Fibroblast of mammary gland (primary cell): Measurements from ENCODE around the gene LRRC37A2.
"Not testable (repeated sequence)": the region's sequence is repeated elsewhere in the genome, so short reads cannot be mapped to it uniquely, and the experiment has no call there.

Experiments
- DNase-seq: peaks from one replicate; pipeline ENCODE4 v3.0.0-alpha.2; 2010; ENCODE audit warnings: low read depth
- H3K4me3 ChIP-seq: 2 replicates; pipeline ENCODE4 v1.5.1; 2011; ENCODE audit warnings: low read depth, mild to moderate bottlenecking, low read length, moderate library complexity; ENCODE audit not compliant: control insufficient read depth

The LRRC37A2 gene

DNA sequence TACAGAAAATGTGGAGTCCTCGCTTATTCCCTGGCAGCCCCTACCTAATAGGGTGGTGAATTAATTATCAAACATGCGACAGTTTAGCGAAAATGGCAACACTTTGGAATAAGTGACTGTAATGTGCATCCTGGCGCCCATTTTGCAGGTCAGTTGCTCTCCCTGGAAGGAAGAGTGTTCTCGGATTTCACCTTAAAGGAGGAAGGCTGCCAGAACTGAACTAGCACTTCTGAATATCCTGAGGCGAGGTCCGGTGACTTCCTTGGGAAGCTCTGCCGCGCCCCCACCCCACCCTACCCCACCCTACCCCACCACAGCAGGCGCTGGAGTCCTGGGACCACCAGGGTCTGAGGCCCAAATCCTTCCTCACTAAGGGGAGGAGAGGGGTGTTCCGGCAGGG lies at the start of gene LRRC37A2:
Gene LRRC37A2 (plus strand): TSS at position 301 of the 400 bp plus-strand sequence. CDS start 245 bp downstream, outside the sequence.
- not testable (repeated sequence) for H3K4me3 ChIP-seq, DNase-seq

DNA sequence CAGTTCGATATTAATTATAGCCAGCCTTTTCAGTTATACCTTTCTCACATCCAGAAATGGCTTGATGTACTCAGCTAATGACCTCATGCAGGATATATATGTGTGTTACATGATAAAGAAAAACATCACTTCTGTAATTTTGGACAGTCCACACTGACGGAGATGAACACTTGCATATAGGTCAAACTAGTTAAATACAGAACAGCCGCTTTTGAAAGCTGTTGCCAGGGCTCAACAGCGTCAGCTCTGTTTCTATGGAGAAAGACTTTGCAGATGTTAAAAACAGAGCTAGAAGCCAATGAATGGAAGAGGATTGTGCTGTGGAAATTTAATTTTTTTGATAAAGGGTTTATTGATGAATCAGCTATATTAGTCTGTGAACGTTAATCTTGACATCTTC lies 44.6 kb upstream of the LRRC37A2 start:
- not testable (repeated sequence) for DNase-seq, H3K4me3 ChIP-seq

DNA sequence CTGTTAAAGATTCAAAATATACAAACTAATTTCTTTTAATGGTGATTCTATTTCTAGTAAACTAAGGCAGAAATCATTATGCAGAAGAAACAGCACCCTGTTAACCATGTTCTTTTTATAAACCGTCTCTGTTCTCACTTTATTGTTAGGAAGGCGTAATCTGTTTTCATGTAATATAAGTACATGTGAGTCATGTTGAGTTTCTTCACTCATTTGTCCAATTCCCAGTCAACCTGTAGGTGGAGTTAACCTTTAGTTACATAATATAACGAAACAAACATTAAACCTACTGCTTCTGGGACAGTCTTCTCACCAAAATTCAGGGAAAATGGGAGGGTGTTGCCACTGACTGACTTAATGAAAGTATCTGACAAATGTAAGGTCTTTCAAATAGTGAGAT lies 37.8 kb upstream of the LRRC37A2 start:
- not testable (repeated sequence) for H3K4me3 ChIP-seq, DNase-seq

DNA sequence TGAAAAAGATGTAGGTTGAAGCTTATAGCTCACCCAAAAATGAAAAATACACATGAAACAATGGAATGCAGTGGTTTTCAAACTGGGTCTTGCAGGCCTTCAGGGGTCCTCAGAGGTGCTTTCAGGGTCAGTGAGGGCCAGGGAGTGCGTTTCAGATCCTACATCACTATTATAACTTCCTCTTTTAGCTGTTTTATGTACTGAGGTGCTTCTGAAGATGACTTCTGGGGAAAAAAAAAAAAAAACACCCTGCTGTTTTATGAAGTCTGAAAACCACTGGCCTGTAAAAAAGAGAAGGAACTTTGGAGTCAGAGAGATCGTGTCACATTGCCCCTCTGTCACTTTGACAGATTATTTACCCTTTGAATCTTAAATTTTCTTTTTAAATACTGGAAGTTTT lies 36.7 kb upstream of the LRRC37A2 start:
- H3K4me3 ChIP-seq, DNase-seq: not testable (repeated sequence)

DNA sequence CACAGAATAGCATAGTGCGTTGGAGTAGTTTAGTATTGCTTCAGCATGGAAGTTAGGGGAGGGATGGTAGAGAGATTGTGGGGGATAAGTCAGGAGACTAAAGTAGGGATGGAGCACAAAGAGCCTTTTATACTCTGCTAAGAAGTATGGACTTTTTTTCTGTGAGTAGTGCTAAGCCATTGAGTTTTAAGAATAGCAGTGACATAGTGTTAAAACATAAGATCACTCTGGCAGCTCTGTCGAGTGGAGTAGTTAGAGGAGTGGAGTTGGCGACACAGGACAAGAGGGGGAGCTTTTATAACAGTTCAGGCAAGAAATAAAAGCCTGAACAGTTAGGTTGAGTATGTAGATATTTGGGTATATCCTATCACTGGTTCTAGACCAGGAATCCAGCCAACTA lies 33.4 kb upstream of the LRRC37A2 start:
- DNase-seq, H3K4me3 ChIP-seq: not testable (repeated sequence)

DNA sequence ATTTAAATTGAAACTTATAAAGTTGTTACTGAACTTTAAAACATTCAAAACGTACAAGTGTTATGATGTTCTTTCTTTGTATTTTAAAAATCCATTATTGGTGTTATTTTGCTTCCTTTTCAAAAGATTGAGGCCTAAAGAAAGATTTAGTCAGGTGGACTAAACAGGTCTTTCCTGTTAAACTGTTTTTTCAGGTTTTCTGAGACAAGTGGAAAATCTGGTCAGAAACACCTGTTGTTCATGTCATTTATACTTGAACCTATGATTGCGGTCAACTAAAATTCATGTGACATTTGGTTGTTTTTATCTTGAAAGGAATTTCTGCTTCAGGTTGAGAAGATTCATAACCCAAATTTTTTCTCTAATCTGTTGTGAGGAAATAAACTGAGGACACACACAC lies 31.0 kb upstream of the LRRC37A2 start:
- not testable (repeated sequence) for H3K4me3 ChIP-seq, DNase-seq

DNA sequence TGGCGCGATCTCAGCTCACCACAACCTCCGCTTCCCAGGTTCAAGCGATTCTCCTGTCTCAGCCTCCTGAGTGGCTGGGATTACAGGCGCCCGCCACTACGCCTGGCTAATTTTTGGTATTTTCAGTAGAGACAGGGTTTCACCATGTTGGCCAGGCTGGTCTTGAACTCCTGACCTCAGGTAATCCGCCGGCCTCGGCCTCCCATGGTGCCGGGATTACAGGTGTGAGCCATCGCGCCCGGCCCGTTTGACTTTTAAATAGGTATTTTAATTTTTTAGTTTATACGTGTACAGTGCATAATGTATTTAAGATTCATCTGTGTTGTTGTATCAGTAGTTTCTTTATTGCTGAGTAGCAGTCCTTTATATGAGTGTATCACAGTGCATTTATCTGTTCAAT lies 20.2 kb upstream of the LRRC37A2 start:
- H3K4me3 ChIP-seq, DNase-seq: not testable (repeated sequence)

DNA sequence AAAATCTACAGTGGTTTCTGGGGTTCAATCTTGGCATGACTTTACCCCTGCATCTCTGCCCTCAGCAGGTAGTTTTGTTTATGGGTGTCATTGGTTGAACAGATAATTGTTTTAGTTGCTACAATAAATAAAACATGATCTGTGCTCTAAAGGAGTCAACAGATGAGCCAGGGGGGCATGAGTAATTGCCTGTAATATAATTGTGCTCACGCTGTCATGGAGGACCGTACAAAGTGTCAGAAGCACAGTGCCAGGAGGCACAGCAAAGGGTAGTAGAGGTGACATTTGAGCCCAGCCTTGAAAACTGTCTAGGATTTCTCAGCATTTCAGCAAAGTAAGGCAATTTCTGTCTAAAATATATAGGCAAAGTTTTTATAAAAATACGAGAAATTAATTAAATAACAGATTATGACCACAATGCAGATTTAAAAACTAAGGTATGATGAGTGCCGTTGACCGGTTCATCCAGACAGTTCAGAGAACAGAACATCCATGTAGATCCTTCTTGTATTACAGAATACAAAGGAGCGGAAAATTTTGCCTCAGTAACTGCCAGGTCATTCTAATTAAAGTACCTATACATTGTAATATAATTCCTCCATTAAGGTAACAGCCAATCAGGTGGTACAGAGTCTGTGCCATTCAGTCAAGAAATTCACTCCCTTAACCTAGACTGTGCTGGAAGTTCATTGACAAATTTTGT lies 12.7 kb upstream of the LRRC37A2 start:
- DNase-seq, H3K4me3 ChIP-seq: not testable (repeated sequence)

DNA sequence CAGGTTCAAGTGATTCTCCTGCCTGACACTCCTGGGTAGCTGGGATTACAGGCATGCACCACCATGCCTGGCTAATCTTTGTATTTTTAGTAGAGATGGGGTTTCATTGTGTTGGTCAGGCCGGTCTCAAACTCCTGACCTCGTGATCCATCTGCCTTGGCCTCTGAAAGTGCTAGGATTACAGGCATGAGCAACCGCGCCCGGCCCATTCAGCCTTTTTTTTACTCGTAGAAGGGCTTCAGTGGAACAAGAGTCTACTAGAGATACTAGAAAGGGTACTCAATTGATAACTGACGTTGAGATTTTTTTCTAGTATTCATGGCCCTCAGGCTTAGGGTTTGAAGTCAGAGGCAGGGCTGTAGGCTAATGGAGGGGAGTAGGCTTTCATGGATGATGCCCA lies 6.4 kb upstream of the LRRC37A2 start:
- not testable (repeated sequence) for DNase-seq, H3K4me3 ChIP-seq

DNA sequence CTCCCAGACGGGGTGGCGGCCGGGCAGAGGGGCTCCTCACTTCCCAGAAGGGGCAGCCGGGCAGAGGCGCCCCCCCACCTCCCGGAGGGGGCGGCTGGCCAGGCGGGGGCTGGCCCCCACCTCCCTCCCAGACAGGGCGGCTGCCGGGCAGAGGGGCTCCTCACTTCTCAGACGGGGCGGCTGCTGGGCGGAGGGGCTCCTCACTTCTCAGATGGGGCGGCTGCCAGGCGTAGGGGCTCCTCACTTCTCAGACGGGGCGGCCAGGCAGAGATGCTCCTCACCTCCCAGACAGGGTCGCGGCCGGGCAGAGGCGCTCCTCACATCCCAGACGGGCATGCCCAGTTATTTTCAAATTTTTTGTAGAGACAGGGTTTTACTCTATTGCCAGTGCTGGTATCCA lies 22.4 kb downstream of the LRRC37A2 start:
- not testable (repeated sequence) for DNase-seq, H3K4me3 ChIP-seq

DNA sequence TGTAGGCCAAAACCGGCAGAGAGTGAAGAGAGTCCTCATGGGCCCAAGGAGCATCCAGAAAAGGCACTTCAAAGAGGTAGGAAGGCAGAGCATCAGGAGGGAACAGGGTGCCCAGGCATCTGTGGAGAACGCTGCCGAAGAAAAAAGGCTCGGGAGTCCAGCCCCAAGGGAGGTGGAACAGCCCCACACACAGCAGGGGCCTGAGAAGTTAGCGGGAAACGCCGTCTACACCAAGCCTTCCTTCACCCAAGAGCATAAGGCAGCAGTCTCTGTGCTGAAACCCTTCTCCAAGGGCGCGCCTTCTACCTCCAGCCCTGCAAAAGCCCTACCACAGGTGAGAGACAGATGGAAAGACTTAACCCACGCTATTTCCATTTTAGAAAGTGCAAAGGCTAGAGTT lies 36.3 kb downstream of the LRRC37A2 start:
- H3K4me3 ChIP-seq, DNase-seq: not testable (repeated sequence)

DNA sequence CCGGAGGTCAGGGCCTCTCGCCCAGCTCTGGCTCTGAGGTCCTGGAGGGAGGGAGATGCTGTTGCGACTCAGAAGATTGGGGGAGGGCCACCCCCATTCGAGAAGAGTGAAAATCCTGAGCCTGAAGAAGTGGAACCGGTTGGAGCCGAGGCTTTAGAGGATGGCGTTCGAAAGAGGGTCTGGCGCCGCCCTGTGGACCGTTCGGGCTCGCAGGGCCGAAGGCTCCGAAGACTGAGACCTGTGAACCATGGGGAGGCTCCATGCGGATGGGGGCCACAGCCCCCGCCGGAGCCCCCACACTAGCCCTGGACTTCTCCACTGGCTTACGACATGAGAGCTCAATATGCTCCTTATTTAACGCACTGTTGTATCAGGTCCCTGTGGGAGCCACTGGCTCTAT lies 46.9 kb downstream of the LRRC37A2 start:
- not testable (repeated sequence) for DNase-seq, H3K4me3 ChIP-seq

DNA sequence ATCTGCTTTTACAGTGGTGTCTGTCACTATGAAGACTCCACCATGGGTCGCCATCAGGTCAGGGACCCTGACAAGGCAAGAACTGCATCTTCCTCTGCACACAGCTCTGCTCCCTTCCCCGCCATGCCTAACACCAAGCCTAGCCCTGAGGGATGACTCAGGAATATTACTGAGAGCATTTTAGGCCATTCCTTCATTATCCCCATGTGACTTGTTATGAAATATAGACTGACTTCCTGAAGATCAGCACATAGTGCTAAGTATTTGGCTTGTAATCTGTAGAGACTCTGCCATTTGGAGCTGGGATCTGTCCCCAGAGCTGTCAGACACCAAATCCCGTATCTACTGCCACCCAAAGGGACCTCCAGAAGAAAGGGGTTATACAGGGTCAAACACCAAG lies 47.8 kb downstream of the LRRC37A2 start:
- not testable (repeated sequence) for DNase-seq, H3K4me3 ChIP-seq

DNA sequence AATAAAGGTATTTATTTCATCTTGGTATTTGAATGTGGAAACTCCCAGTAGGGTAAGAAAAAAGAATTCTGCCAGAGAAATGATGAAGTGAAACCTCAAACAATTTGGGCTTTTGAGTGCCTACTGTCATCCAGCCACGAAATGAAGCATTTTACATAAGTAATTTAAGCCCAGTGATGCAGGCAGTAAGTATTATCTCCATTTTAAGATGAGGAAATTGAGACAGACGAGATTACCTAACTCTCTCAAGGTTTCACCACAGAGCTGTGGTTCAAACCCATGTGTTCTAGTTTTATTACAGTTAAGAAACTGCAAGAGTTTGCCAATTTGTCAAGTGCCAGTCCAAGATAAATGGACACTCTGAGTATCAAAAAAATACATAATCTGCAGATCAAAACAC lies 54.0 kb downstream of the LRRC37A2 start:
- not testable (repeated sequence) for DNase-seq, H3K4me3 ChIP-seq

DNA sequence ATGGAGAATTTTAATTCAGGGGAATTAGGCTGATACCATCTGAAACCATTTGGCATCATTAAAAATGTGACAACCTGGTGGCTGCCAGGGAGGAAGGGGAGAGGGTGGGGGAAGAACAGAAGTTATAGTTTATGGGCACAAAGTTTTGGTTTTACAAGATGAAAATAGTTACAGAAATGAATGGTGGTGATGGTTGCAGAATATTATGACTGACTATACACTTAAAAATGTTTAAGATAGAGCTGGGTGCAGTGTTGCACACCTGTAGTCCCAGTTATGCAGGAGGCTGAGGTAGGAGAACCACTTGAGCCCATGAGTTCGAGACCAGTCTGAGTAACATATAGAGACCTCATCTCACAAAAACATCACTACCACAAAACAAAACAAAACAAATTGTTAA lies 54.7 kb downstream of the LRRC37A2 start:
- DNase-seq, H3K4me3 ChIP-seq: not testable (repeated sequence)

DNA sequence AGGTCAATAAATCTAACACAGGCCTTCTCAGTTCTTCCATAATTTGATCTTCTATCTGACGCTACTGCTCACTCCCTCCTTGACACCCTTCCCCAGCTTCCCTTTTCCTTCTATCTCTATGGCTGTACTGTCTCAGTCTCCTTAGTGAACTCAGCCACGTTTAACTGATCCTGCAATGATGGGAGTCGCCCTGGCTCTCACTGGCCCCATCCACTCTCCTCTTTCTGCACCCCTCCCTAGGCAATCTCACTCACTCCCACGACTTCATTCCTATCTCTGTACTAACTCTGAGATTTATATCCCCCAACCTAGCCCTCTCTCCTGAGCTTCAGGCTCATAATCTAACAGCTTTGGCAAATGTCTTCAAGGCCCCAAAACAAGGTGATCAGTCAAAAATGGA lies 59.5 kb downstream of the LRRC37A2 start:
- not testable (repeated sequence) for H3K4me3 ChIP-seq, DNase-seq

DNA sequence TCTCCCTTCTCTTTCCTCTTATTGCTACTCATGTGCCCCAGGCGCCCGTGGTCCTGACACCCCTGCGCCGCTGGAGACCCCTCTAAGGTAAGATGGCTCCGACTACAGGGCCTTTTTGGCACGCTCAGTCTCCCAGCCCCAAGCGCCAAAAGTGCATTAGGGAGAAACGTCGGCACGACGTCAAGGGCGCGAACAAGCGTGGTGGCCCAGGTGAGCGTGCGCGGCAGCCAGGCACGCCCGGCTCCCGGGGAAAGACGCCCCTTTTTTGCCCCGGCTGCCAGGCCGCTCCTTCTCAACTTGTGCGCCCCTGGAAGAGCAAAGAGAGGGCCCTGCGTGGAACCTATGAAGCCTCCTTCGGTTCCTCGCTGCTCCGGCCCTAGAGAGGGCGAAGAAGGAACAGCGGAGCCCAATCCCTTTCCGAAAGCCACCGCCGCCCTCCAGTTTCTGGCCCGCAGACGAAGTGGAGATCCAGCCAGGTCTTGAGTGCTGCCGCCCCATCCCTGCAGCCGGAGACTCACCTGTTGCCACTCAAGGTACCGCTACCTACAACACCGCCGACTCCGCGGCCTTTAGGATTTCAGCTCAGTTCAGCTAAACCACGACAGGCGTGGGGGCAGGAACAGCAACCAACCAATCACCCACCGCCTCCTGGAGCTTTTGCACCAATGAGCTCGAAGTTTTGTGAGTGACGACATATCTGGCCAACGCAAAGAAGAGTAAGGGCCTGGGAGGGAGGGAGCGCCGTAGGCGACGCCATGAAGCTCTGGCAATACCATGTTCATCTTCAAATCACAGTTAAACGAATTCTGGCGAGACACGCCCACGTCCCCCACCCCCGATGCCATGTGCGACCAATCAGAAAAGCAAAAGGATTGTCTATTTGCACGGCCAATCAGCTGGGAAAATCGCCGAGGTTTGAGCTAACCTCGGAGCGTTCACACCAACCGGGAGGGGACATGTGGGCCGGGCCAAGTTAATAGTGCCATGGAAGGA lies 67.1 kb downstream of the LRRC37A2 start, which contains the start of gene ARL17A:
Gene ARL17A (minus strand): TSS at position 609 of the 993 bp plus-strand sequence. CDS start 3,369 bp downstream, outside the sequence.
- not testable (repeated sequence) for DNase-seq, H3K4me3 ChIP-seq

DNA sequence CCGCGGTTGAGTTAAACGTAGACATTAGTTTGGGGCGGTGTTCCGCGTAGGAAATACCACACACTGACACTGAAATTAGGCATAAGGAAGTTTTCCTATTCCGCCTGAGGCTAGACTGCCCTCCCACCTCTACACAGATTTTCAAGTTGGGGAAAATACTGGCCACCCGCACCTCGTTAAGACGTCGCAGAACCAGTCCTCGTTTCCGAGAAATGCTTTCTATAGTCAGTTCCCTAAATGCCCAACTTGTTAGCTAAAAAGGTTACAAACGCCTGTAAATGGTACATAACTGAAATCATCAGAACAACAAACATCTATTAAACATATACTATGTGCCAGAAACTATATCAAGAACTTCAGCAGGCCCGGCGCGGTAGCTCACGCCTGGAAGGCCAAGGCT lies 67.8 kb downstream of the LRRC37A2 start:
- not testable (repeated sequence) for H3K4me3 ChIP-seq

DNA sequence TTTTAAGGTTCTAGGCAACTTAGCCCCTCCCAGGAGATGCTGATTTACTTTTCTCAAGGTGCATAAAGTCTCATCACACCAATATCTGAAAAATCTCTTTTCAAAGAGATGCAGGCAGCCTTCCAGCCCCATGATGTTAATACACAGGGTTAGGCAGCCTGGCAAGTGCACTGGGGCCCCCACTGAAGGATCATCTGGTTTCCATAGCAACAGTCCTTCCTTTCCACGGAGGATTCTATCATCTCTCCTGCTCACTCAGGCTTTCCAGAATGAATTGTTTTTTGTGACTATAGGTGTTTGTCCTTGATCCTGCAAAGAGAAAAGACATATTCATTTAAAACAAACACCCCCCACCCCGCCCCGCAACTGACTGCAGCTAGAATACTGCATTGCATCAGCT lies 73.2 kb downstream of the LRRC37A2 start:
- DNase-seq, H3K4me3 ChIP-seq: not testable (repeated sequence)

More for the DNA sequence above, 67.8 kb downstream of the LRRC37A2 start:
- not testable (repeated sequence) for DNase-seq
